ENCODE measurements around the gene OR2T6. TPM values are rescaled to one million over a fixed set of nuclear protein-coding genes. Genes with fewer than 3 reads are reported as not detected.

The OR2T6 gene
- total and polyA plus RNA-seq, 2 donors (not counting 3 experiments of a cell fraction or from before 2014, with no cell fraction given) = not detected

GRCh38 chr1:248372394-248372793 is 3.2 kb upstream of the OR2T6 start:
- no TSS peak for BruUV-seq (replicated peaks)
- FAIRE-seq = no peak
- Histone ChIP-seq H3K27me3 (ENCODE audit: control insufficient read depth in 2 of 2, insufficient read depth in 2 of 2, low read length in 2 of 2) (no peaks in the 10 kb centered on the region), H3K4me2 (ENCODE audit: insufficient read depth, low read length) (no peak overlapping the region), H3K9me1 (replicated peaks; ENCODE audit: control insufficient read depth, extremely low read depth, insufficient read depth, low read length) (no peaks in the 10 kb centered on the region), H3K36me3 (ENCODE audit: control insufficient read depth in 2 of 2, extremely low read depth in 1 of 2, insufficient read depth in 2 of 2, low read length in 2 of 2) (no peaks in the 10 kb centered on the region), H3K9me3 (replicated peaks; ENCODE audit: control insufficient read depth, insufficient read depth, low read length) (no peaks in the 10 kb centered on the region), H3K9ac (replicated peaks; ENCODE audit: extremely low read depth, insufficient read depth, low read length) (no peak overlapping the region), H3K27ac (ENCODE audit: insufficient read depth, low read depth, low read length) (no peak overlapping the region), H3K4me1 (ENCODE audit: control insufficient read depth, extremely low read depth, insufficient read depth, low read length) (no peaks in the 10 kb centered on the region), H2AFZ (ENCODE audit: low read depth, low read length) (no peak overlapping the region), H3K79me2 (ENCODE audit: control insufficient read depth, insufficient read depth, low read length) (no peaks in the 10 kb centered on the region), H4K20me1 (replicated peaks; ENCODE audit: control insufficient read depth, extremely low read depth, insufficient read depth, low read length) (no peaks in the 10 kb centered on the region), H3K4me3 (replicated peaks in 1 of 3; ENCODE audit: insufficient read depth in 1 of 3, low read depth in 1 of 3, low read length in 3 of 3) (no peak overlapping the region)
- intact Hi-C loops (cut with micrococcal nuclease) (no loop called here), dilution Hi-C loops (cut with MboI; ENCODE audit: extremely low pct_ligation_motif_present, low sequenced_read_pairs) (no loop called here)
- CTCF ChIA-PET = no interaction called here
- POLR2A ChIA-PET = no interaction called here
- TF ChIP-seq JUN (IDR thresholded peaks at IDR 0.05; ENCODE audit: borderline replicate concordance, insufficient read depth, insufficient read length, low read depth) = no peak
- no peak for TF ChIP-seq POLR2AphosphoS5 (IDR thresholded peaks at IDR 0.05; ENCODE audit: insufficient read depth, low read depth, low read length)
- no peak for TF ChIP-seq MAX (IDR thresholded peaks at IDR 0.05; ENCODE audit: insufficient read depth, insufficient read length)
- TF ChIP-seq FOS (IDR thresholded peaks at IDR 0.05; ENCODE audit: borderline replicate concordance, insufficient read depth, low read length) = no peak
- no peak for TF ChIP-seq EZH2 (IDR thresholded peaks at IDR 0.05; ENCODE audit: borderline replicate concordance, low read depth, low read length, severe bottlenecking)
- TF ChIP-seq POLR2A (IDR thresholded peaks at IDR 0.05; ENCODE audit: low read depth, low read length) = no peak
- TF ChIP-seq GATA2 (IDR thresholded peaks at IDR 0.05; ENCODE audit: insufficient read depth, insufficient read length, low read depth, low read length) = no peak
- no peak for TF ChIP-seq MYC (IDR thresholded peaks at IDR 0.05; ENCODE audit: low read depth, low read length)
- TF ChIP-seq, protein P1, sequence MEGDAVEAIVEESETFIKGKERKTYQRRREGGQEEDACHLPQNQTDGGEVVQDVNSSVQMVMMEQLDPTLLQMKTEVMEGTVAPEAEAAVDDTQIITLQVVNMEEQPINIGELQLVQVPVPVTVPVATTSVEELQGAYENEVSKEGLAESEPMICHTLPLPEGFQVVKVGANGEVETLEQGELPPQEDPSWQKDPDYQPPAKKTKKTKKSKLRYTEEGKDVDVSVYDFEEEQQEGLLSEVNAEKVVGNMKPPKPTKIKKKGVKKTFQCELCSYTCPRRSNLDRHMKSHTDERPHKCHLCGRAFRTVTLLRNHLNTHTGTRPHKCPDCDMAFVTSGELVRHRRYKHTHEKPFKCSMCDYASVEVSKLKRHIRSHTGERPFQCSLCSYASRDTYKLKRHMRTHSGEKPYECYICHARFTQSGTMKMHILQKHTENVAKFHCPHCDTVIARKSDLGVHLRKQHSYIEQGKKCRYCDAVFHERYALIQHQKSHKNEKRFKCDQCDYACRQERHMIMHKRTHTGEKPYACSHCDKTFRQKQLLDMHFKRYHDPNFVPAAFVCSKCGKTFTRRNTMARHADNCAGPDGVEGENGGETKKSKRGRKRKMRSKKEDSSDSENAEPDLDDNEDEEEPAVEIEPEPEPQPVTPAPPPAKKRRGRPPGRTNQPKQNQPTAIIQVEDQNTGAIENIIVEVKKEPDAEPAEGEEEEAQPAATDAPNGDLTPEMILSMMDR (IDR thresholded peaks at IDR 0.05; ENCODE audit: extremely low read depth in 1 of 2, insufficient read depth in 1 of 2, low read depth in 1 of 2, low read length in 2 of 2) = no peak
- no peak for DNase-seq (ENCODE audit: low read depth, low spot score)

Data from endothelial cell of umbilical vein (primary cell).